Measurements from ENCODE around the gene C1QTNF1.

Gene C1QTNF1

GRCh38 chr17:79031996-79032875 is 8.3 kb downstream of the C1QTNF1 start:
- Histone ChIP-seq H3K9ac (ENCODE audit: low read length) (no peak overlapping the region), H3F3A (ENCODE audit: insufficient read depth, low read length) (no peaks in the 10 kb centered on the region), H3K9me3 (replicated peaks; ENCODE audit: insufficient read depth, low read length) (no peaks in the 10 kb centered on the region), H3K9me2 (replicated peaks; ENCODE audit: insufficient read depth, low read length) (no peaks in the 10 kb centered on the region), H3K4me1 (ENCODE audit: low read length) (no peaks in the 10 kb centered on the region), H3K4me3 (ENCODE audit: low read length) (no peak overlapping the region), H3K27ac (ENCODE audit: low read length) (no peak overlapping the region), H4K20me1 (ENCODE audit: insufficient read depth, low read length) (no peaks in the 10 kb centered on the region), H2AFZ (ENCODE audit: low read length) (no peak overlapping the region), H3K36me3 (replicated peaks; ENCODE audit: insufficient read depth, low read length) (no peaks in the 10 kb centered on the region), H3K27me3 (replicated peaks; ENCODE audit: insufficient read depth, low read length) (peaks cover 95% of the 10 kb centered on the region), H3K4me2 (ENCODE audit: low read depth, low read length) (no peak overlapping the region), H3K79me2 (ENCODE audit: low read length) (no peaks in the 10 kb centered on the region)
- no peak for DNase-seq
- TF ChIP-seq EZH2 (optimal IDR thresholded peaks at IDR 0.05; ENCODE audit: low read depth, low read length): no peak
- no peak for TF ChIP-seq EZH2phosphoT487 (IDR thresholded peaks at IDR 0.05; ENCODE audit: low read length)
- TF ChIP-seq, protein P1, sequence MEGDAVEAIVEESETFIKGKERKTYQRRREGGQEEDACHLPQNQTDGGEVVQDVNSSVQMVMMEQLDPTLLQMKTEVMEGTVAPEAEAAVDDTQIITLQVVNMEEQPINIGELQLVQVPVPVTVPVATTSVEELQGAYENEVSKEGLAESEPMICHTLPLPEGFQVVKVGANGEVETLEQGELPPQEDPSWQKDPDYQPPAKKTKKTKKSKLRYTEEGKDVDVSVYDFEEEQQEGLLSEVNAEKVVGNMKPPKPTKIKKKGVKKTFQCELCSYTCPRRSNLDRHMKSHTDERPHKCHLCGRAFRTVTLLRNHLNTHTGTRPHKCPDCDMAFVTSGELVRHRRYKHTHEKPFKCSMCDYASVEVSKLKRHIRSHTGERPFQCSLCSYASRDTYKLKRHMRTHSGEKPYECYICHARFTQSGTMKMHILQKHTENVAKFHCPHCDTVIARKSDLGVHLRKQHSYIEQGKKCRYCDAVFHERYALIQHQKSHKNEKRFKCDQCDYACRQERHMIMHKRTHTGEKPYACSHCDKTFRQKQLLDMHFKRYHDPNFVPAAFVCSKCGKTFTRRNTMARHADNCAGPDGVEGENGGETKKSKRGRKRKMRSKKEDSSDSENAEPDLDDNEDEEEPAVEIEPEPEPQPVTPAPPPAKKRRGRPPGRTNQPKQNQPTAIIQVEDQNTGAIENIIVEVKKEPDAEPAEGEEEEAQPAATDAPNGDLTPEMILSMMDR (IDR thresholded peaks at IDR 0.05; ENCODE audit: low read length): no peak

DNA sequence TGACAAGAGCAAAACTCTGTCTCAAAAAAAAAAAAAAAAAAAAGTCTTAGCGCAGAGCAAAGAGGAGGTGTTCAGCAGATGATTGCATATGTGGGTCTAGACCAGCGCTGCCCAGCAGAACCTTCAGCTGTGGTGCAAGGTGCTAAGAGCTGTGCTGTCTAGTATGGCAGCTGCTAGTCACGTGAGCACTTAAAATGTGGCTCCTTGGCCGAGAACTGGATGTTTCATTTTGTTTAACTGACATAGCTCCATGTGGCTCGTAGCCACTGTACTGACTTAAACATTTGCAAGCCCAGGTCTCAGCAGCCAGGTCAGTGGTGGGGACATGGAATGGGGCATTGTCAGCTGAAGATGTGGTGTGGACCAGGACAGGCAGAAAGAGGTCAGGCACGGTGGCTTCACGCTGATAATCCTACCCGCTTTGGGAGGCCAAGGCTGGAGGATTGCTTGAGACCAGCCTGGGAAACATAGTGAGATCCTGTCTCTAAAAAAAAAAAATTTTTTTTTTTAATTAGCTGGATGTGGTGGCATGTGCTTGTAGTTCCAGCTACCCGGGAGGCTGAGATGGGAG is 9.2 kb downstream of the C1QTNF1 start:
- Histone ChIP-seq H3F3A (ENCODE audit: insufficient read depth, low read length) (no peaks in the 10 kb centered on the region), H3K27me3 (replicated peaks; ENCODE audit: insufficient read depth, low read length) (peaks cover 92% of the 10 kb centered on the region), H3K79me2 (ENCODE audit: low read length) (no peaks in the 10 kb centered on the region), H3K4me2 (ENCODE audit: low read depth, low read length) (no peak overlapping the region), H3K4me1 (ENCODE audit: low read length) (no peaks in the 10 kb centered on the region), H3K9me3 (replicated peaks; ENCODE audit: insufficient read depth, low read length) (no peaks in the 10 kb centered on the region), H4K20me1 (ENCODE audit: insufficient read depth, low read length) (no peaks in the 10 kb centered on the region), H3K4me3 (ENCODE audit: low read length) (no peak overlapping the region), H2AFZ (ENCODE audit: low read length) (no peak overlapping the region), H3K9ac (ENCODE audit: low read length) (no peak overlapping the region), H3K9me2 (replicated peaks; ENCODE audit: insufficient read depth, low read length) (no peaks in the 10 kb centered on the region), H3K36me3 (replicated peaks; ENCODE audit: insufficient read depth, low read length) (no peaks in the 10 kb centered on the region), H3K27ac (ENCODE audit: low read length) (no peak overlapping the region)
- TF ChIP-seq EZH2 (optimal IDR thresholded peaks at IDR 0.05; ENCODE audit: low read depth, low read length) (no peak), EZH2phosphoT487 (IDR thresholded peaks at IDR 0.05; ENCODE audit: low read length) (no peak)
- TF ChIP-seq, protein P1 (IDR thresholded peaks at IDR 0.05; ENCODE audit: low read length): no peak
- no peak for DNase-seq

DNA sequence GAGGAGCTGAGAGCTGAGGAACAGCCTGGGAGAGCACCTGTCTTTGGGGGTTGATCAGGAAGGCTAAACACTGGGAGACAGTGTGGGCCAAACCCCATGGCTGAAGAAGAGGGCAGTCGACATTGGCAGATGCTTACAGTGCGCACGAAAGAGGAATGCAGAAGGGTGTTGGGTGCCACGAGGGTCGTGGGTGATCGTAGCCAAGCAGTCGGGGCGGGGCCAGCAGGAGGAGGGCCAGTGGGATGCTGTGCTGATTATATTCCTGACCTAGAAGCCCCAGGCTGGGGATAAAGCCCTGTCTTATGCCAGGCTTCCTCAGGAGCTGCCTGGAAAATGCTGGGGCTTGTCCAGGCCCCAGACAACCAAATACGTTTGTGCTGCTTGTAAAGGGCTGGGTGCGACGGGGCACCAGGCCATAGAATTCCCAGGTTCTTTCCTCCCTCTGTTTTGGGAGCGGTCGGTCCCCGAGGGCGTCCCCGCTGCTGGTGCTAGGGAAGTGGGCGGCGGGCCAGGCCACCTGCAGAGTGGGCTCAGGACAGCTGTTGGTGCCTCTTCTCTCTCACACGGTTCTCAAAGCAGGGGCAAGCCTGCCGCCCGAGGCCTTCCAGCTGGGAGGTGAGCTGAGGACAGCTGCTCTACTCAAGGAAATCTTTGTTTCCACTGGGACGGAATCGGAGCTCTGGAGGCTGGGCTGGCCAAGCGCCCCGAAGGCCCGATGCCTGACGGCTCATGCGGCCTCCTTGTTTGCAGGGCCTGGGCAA is 10.0 kb downstream of the C1QTNF1 start:
- Histone ChIP-seq H3F3A (ENCODE audit: insufficient read depth, low read length) (no peaks in the 10 kb centered on the region), H3K79me2 (ENCODE audit: low read length) (no peaks in the 10 kb centered on the region), H3K9me2 (replicated peaks; ENCODE audit: insufficient read depth, low read length) (no peaks in the 10 kb centered on the region), H3K4me3 (ENCODE audit: low read length) (no peak overlapping the region), H3K9me3 (replicated peaks; ENCODE audit: insufficient read depth, low read length) (no peaks in the 10 kb centered on the region), H3K27me3 (replicated peaks; ENCODE audit: insufficient read depth, low read length) (peaks cover 92% of the 10 kb centered on the region), H3K4me2 (ENCODE audit: low read depth, low read length) (no peak overlapping the region), H3K36me3 (replicated peaks; ENCODE audit: insufficient read depth, low read length) (no peaks in the 10 kb centered on the region), H3K4me1 (ENCODE audit: low read length) (no peaks in the 10 kb centered on the region), H3K9ac (ENCODE audit: low read length) (no peak overlapping the region), H2AFZ (ENCODE audit: low read length) (no peak overlapping the region), H3K27ac (ENCODE audit: low read length) (no peak overlapping the region), H4K20me1 (ENCODE audit: insufficient read depth, low read length) (no peaks in the 10 kb centered on the region)
- no peak for DNase-seq
- TF ChIP-seq EZH2phosphoT487 (IDR thresholded peaks at IDR 0.05; ENCODE audit: low read length) (no peak), EZH2 (optimal IDR thresholded peaks at IDR 0.05; ENCODE audit: low read depth, low read length) (no peak)
- TF ChIP-seq, protein P1 (IDR thresholded peaks at IDR 0.05; ENCODE audit: low read length): no peak
